ENCODE measurements around the gene DIPK2A. TPM values are rescaled to one million over a fixed set of nuclear protein-coding genes. Genes with fewer than 3 reads are reported as not detected.

Gene DIPK2A
- total RNA-seq, 1 donor from 2014 or later, result 24.4 TPM

DNA sequence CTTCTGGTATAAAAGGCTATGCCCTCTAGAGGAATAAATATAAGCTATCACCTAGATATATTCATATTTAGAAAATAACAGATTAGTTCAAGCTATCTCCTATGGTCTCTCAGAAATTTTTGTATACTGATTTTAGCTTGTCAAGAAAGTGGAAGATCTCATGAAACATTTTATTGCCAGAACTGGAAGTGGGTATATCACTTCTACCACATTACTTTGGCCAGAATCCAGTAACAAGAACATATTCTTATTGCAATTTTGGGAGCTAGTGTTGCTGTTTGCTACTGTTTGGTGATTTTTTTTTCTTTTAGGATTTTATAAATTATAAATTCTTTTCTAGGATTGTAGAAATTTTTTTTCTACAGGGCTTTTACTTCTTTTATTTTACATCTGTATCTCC lies 14.2 kb upstream of the DIPK2A start:
- TF ChIP-seq, protein P1, sequence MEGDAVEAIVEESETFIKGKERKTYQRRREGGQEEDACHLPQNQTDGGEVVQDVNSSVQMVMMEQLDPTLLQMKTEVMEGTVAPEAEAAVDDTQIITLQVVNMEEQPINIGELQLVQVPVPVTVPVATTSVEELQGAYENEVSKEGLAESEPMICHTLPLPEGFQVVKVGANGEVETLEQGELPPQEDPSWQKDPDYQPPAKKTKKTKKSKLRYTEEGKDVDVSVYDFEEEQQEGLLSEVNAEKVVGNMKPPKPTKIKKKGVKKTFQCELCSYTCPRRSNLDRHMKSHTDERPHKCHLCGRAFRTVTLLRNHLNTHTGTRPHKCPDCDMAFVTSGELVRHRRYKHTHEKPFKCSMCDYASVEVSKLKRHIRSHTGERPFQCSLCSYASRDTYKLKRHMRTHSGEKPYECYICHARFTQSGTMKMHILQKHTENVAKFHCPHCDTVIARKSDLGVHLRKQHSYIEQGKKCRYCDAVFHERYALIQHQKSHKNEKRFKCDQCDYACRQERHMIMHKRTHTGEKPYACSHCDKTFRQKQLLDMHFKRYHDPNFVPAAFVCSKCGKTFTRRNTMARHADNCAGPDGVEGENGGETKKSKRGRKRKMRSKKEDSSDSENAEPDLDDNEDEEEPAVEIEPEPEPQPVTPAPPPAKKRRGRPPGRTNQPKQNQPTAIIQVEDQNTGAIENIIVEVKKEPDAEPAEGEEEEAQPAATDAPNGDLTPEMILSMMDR (IDR thresholded peaks at IDR 0.05), result no peak
- H3K9me3 ChIP-seq, result no peaks in the 10 kb centered on the region
- H3K27ac ChIP-seq, result no peak overlapping the region
- DNase-seq, result no peak
- no peaks in the 10 kb centered on the region for H3K4me1 ChIP-seq
- no peaks in the 10 kb centered on the region for H3K27me3 ChIP-seq
- intact Hi-C loops (cut with DNase I), result no loop called here
- no peak for ATAC-seq
- no peak overlapping the region for H3K4me3 ChIP-seq
- no peaks in the 10 kb centered on the region for H3K36me3 ChIP-seq

DNA sequence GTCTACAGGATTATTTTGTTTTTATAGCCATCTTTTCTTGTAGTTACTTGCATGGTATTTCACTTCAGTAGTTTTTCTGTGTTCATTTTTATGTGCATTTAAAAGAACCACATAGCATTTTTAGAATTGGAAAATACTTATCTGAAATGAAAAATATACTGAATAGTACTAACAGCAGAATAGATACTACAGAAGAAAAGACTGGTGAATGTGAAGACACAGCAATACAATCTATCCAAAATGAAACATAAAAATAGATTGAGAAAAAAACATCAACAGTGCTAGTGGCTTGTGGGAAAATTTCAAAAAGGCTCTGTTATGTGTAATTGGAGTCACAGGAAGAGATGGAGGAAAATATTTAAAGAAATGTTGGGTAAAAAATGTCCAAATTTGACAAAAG lies 12.7 kb upstream of the DIPK2A start:
- Histone ChIP-seq H3K27me3 (no peaks in the 10 kb centered on the region), H3K4me3 (no peak overlapping the region), H3K27ac (no peak overlapping the region), H3K4me1 (no peaks in the 10 kb centered on the region), H3K36me3 (no peaks in the 10 kb centered on the region), H3K9me3 (no peaks in the 10 kb centered on the region)
- intact Hi-C loops (cut with DNase I), result no loop called here
- TF ChIP-seq, protein P1 (IDR thresholded peaks at IDR 0.05), result no peak
- no peak for ATAC-seq
- DNase-seq, result no peak

DNA sequence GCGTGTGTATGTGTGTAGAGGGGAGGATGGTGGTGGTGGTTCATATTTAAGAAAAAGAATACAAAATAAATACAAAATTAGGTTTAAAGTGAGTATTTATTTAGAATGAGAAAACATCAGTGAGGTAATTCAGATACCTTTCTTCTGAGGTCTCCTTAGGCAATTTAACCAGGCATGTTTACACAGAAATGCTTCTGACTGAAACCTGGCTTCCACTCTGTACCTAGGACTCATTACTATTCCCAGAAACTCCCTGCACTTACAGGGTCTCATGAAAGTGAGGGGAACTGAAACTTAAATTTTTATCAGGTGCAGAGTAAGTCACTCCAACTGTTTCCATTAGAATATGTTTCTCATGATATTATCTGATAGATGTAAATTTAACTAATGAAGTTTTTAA lies 10.3 kb upstream of the DIPK2A start:
- TF ChIP-seq, protein P1 (IDR thresholded peaks at IDR 0.05), result no peak
- H3K9me3 ChIP-seq, result no peaks in the 10 kb centered on the region
- no peak overlapping the region for H3K4me3 ChIP-seq
- no peak overlapping the region for H3K27ac ChIP-seq
- DNase-seq (no peak), ATAC-seq (peak; percentile 72)
- H3K36me3 ChIP-seq, result no peaks in the 10 kb centered on the region
- no peaks in the 10 kb centered on the region for H3K4me1 ChIP-seq
- intact Hi-C loops (cut with DNase I), result no loop called here
- no peaks in the 10 kb centered on the region for H3K27me3 ChIP-seq

DNA sequence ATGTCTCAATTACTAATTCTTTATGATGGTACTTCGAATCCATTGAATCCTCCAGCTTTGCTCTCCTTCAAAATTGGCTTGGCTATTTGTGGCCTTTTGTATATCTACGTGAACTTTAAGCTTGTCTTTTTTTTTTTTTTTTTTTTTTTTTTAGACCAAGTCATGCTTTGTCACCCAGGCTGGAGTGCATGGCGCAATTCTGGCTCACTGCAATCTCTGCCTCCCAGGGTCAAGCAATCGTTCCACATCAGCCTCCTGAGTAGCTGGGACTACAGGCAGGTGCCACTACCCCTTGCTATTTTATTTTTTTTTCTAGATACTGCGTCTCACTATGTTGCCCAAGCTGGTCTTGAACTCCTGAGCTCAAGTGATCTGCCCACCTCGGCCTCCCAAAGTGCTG lies 7.7 kb upstream of the DIPK2A start:
- intact Hi-C loops (cut with DNase I), result no loop called here

DNA sequence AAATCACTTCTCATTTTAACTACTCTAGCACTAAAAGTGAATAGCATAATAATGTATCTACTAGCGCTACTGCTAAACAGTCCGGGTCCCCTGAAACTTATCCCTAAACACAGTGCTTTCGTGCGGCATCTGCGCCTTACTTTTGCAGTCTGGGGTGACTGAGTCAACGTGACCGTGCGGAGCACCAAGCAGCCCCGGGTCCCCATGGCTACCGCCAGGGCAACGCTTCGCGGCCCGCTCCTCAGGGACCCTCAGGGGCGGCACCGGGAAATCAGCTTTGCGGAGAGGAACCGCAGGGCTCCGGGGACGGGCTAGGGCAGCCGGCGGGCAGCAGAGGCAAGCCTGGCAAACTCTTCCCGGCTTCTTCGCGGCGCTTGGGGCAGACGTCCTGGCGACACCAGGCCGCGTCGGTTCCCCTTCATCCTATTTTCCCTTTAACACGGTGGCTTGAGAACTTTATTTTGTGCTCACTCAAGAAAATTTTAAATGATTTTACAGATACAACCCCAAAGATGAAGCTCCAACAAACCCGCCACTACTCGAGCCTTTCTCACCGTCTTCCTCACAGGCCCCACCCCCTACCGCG lies 757 bp upstream of the DIPK2A start:
- H3K36me3 ChIP-seq, result no peaks in the 10 kb centered on the region
- DNase-seq, result peak; percentile 81
- no peaks in the 10 kb centered on the region for H3K9me3 ChIP-seq
- intact Hi-C loops (cut with DNase I), result no loop called here
- H3K4me1 ChIP-seq, result peaks cover 21% of the 10 kb centered on the region
- no peaks in the 10 kb centered on the region for H3K27me3 ChIP-seq
- TF ChIP-seq, protein P1 (IDR thresholded peaks at IDR 0.05), result no peak
- H3K4me3 ChIP-seq, result peak overlapping the region; percentile 94
- H3K27ac ChIP-seq, result peak overlapping the region; percentile 97
- ATAC-seq, result peak; percentile 2

More for the DNA sequence above, 7.7 kb upstream of the DIPK2A start:
- Histone ChIP-seq H3K27ac (no peak overlapping the region), H3K4me3 (no peak overlapping the region), H3K36me3 (no peaks in the 10 kb centered on the region), H3K27me3 (no peaks in the 10 kb centered on the region), H3K4me1 (no peaks in the 10 kb centered on the region), H3K9me3 (no peaks in the 10 kb centered on the region)
- TF ChIP-seq, protein P1 (IDR thresholded peaks at IDR 0.05), result no peak
- ATAC-seq, result no peak
- DNase-seq, result no peak

DNA sequence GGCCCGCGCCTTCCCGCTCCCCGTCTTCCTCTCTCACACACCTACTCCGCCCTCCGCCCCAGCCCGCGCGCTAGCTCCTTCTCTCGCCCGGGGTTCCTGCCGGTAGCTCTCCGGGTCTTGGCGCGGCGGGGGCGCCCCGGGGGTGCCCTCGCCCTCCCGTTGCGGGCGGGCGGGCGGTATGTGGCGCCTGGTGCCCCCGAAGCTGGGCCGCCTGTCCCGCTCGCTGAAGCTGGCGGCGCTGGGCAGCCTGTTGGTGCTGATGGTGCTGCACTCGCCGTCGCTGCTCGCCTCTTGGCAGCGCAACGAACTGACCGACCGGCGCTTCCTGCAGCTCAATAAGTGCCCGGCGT lies 507 bp downstream of the DIPK2A start:
- peak overlapping the region; percentile 94 for H3K4me3 ChIP-seq
- H3K27ac ChIP-seq, result peak overlapping the region; percentile 97
- no peaks in the 10 kb centered on the region for H3K36me3 ChIP-seq
- no peaks in the 10 kb centered on the region for H3K9me3 ChIP-seq
- ATAC-seq (no peak), DNase-seq (no peak)
- intact Hi-C loops (cut with DNase I), result no loop called here
- TF ChIP-seq, protein P1 (IDR thresholded peaks at IDR 0.05), result no peak
- peaks cover 29% of the 10 kb centered on the region for H3K4me1 ChIP-seq
- no peaks in the 10 kb centered on the region for H3K27me3 ChIP-seq
